Epidermal melanocyte (primary cell): ENCODE measurements around the gene GPR143.
"Not testable (repeated sequence)": the region's sequence is repeated elsewhere in the genome, so short reads cannot be mapped to it uniquely, and the experiment has no call there.

Source experiments
- DNase-seq: peaks from one replicate; pipeline ENCODE4 v3.0.0; 2011; ENCODE audit warnings: low spot score; ENCODE audit not compliant: insufficient read length

The GPR143 gene

DNA sequence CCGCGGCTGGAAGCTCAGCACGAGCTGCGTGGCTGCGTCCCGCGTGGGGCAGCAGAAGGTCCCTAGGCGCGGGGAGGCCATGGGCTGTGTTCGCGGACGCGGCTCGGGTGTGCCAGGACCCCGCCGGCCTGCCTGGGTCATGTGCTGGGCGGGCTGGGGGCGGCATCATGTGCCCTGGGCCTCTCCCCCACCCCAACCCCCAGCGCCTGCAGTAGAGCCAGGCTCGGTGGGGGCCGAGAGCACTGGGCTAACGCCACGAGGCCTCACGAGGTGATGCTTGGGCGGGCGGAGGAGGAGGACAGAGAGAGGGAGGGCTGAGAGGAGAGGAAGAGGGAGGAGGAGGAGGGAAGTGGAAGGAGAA is at the start of gene GPR143:
Gene GPR143 (minus strand): TSS at position 111 of the 361 bp plus-strand sequence. CDS start 30 bp downstream, at position 81.
- peak; percentile 61 for DNase-seq

DNA sequence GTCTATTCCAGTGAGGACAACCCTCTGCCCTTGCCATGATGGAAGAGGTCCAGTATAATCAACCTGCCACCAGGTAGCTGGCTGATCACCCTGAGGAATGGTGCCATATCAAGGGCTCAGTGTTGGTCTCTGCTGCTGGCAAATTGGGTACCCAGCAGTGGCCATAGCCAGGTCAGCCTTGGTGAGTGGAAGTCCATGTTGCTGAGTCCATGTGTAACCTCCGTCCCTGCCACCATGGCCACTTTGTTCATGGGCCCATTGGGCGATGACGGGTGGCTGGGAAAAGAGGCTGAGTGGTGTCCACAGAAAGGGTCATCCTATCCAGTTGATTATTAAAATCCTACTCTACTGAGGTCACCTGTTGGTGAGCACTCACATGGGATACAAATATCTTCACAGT is 45.4 kb upstream of the GPR143 start:
- DNase-seq, result not testable (repeated sequence)

DNA sequence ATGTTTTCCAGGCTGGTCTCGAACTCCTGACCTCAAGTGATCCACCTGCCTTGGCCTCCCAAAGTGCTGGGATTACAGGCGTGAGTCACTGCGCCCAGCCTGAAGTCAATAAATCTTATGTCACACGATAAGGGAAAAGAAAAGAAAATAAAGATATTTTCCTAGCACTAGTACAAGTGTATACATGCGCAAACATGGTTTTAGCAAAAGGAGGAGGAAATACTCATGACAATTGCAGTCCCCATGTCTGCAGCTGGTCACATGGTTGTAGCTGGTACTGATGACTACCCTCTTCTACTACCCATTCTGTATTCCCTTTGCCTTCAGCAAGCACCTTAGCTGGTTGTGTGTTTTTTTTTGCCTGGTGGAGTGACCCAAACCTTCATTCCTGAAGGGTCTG is 44.2 kb upstream of the GPR143 start:
- DNase-seq, result not testable (repeated sequence)

DNA sequence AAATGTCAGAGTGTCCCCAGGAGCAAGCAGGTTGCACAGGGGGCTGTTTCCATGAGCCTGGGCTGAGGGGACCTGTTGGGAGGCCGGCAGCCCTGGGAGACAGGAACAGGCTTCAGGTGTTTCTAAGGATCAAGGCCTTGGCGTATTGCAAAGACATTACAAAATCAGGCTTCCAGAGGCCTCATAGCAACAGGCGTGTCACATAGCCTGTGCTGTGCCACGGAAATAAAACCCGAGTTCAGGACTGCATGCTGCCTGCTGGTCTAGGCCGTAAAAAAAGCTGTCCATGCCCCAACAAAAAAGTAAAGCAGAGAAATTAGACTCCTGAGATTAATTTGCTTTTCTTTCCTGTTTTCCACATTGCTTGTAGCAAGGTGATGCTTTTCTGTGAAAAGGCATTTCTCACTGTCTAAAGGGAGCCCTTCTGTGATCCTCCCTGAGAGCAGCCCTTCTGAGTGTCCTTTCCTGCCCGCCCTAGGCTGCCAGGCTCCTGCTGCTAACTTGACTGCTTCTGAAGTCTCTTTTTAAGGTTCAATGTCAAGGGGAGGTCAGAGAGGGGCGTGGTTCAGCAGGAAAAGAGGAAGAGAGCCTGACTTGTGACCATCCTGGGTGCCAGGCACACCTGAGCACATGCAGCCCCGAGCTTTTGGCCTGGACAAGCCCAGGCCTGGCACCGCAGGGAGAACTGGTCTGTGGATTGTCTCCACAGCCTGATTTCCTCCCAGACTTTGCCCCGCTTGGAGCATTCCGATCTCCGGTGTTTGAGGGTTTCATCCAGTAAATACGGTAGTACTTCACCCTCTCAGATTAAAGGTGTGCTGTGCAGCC is 41.9 kb upstream of the GPR143 start:
- DNase-seq, result no peak

DNA sequence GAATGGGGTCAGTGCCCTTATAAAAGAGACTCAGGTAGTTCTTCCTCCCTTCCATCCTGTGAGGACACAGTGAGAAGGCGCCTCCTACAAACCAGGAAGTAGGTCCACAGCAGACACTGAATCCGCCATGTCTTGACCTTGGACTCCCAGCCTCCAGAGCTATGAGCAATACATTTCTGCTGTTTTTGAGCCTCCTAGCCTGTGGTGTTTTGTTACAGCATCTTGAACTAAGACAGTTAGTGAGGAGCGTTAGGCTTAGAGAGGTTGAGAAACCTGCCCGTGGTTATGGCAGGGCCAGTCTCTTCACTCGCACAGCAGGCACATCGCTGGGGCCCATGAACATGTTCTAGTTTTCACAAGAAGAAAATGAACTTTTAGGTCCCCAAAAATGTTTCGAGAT is 40.3 kb upstream of the GPR143 start:
- DNase-seq, result no peak

DNA sequence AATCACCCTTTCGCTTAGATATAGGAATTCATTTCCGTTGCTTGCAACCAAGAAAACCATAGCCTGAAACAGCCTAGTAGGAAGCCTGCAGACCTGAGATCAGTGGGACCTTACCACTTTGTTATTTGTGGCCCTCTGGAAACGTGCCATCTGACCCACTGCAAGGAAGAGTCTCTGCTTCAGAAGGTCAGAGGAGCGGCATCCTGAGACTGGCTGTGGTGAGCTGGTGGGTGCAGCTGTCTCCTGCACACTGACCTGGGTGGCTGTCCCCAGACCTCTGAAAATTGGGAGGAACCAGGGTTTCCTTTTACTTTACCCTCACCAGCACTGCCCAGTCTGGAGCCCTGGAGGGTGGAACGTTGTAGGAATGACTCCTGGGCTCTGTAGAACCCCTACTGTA is 38.8 kb upstream of the GPR143 start:
- no peak for DNase-seq

DNA sequence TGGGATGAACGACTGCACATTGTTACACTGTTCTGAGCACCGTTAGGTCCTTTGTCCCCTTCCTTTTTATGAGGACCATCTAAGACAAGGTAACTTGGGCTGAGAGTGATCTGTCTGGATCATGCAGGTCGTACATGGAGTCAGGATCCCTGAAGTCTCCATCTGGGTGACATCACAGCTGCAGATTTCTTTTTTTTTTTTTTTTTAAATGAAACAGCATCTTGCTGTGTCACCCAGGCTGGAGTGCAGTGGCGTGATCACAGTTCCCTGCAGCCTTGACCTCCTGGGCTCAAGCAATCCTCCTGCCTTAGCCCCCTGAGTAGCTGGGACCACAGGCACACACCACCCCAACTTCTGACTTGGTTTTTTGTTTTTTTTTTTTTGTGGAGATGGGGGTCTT is 37.1 kb upstream of the GPR143 start:
- no peak for DNase-seq

DNA sequence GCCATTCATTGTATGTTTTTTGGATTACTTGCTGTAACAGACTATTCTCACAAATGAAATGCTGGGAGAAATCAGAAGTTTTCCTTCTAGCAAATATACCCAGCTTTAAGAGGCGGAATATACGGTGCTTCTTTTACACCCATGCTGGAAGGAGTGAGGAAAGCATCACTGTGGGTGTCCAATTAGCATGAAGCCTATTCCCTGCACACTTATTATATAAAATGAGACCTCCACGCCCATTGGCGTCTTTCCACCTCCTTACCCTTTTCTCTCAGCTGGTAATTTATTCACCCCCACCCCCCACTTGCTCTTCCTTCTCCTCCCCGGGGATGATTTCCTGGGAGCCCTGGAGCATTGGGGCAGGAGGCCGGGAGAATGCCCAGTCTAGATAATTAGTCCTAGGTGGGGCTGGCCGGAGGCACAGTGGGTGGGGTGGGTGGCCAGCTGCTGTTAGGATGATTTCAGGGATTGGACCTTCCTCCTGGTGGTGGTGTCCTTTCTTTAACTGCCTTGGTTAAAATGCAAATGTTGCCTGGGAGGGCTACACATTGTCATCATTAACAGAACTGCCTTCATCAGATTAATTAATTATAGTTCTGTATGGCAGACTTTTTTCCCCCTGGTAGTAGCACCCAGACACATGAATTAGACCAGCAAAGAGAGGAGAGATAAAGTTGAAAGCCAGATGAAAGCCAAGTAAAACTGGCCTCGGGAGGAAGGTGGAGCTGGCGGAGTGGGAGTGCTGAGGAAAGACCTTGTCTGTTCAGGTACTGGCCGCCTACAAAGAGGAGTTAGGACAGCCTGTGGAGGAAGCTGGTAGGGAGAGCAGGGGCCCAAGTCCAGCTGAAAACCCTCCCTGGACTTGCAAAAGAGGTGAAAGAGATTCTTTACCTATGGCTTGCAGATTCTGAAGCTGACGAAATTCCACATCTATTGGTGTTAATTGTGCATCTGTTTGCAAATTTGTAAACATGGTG is 32.0 kb upstream of the GPR143 start:
- DNase-seq, result no peak

DNA sequence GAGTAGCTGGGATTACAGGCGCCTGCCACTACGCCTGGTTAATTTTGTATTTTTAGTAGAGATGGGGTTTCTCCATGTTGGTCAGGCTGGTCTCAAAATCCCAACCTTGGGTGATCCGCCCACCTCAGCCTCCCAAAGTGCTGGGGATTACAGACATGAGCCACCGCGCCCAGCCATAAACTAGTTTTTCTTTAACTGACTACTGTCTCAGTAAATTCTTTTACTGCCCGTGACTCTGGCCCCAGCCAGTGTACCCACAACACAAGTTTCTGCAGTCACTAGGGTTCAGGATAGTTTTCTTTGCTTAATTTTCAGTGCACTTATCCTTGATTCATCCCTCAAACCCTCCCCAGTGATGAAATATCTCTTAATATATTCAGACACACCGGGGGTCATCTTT is 28.8 kb upstream of the GPR143 start:
- no peak for DNase-seq

DNA sequence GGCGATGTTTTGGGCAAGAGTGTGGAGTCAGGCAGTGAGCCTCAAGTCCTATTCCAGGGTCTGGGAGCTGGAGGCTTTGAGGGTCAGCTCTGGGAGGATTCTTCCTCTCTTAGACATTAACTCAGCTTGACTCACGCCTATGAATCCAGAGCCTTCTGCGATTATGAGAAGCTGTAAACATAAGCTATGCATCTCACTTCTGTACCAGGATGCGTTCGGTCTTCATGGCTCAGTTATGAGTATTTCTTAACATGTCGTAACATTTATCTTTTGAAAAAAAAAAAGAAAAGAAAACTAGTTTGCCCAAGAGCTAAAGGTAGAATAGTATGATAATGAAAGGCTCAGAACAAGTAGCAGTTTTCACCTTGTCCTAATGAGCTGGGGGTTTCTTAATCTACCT is 25.2 kb upstream of the GPR143 start:
- DNase-seq, result no peak

DNA sequence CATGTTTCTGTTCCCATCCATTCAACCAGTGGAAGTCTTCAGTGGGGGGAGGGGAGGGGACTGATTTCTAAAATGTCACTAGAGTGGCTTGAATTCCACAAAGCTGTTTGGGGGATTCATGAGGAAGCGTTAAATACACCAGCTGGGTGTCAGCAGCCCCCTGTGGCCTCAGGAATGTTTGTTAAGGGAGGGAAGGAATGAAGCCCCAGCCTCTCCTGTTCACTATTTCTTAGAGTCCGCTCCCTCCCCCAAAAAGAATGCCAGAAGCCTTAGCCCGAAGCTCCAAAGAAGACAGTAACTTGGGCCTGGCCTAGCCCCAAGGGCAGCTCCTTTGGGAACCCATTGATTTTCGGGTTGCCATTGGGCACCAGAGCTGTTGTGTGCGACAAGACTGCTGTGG is 23.9 kb upstream of the GPR143 start:
- no peak for DNase-seq

DNA sequence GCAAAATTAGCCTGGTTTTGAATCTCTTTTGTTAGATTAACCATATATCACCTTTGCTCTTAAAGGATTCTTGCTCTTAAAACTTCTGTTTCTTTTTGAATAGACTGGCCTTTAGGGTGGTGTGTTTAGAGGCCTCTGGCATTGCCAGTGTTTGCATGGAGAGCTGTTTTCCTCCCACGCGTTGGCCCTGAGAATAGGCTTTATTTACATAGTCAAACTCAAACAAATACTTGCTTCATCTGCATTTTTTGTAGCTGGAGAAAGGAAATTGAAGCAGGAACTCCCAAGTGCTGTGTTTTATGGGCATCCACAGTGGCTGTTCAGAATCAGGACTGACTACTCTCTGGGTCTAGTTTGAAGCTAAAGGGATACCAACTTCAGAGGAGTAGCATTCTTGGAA is 23.3 kb upstream of the GPR143 start:
- no peak for DNase-seq

DNA sequence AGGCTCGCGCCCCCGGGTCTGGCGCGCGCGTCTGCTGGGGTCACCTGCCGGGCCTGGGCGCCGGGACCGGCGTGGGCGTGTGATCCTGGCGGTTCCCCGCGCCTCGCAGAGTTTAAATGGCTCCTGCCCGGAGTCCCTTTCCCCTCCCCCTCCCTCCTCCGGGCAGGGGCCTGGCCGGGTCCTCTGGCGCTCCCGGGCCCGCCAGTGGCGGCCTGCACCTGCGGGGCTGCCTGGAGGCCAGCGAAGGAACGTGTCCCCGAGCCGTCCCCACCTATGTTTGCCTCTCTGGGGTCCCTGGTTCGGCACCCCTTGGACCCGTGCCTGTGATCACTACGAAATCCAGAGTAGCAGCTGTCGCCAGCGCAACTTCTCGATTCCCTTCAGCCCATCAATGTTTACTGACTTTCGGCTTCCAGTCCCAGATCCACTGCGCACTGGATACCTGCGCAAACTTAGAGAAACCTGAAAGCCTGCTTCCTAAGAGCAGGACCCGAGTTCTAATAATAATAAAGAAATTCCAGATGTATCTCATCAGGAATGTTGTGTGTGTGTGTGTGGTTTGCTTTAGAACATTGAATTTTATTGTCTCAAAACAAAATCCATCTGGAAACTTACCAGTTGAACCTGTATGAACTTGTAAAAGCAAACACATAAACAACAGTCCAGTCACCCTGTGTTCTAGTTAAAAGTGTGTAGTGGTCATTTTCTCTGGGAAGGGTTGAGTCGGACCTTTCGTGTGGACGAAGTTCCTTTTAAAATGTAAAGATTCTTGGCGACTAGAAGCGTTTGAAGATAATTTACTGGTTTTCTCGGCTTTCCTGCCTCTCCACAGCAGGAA is 21.4 kb upstream of the GPR143 start:
- no peak for DNase-seq

DNA sequence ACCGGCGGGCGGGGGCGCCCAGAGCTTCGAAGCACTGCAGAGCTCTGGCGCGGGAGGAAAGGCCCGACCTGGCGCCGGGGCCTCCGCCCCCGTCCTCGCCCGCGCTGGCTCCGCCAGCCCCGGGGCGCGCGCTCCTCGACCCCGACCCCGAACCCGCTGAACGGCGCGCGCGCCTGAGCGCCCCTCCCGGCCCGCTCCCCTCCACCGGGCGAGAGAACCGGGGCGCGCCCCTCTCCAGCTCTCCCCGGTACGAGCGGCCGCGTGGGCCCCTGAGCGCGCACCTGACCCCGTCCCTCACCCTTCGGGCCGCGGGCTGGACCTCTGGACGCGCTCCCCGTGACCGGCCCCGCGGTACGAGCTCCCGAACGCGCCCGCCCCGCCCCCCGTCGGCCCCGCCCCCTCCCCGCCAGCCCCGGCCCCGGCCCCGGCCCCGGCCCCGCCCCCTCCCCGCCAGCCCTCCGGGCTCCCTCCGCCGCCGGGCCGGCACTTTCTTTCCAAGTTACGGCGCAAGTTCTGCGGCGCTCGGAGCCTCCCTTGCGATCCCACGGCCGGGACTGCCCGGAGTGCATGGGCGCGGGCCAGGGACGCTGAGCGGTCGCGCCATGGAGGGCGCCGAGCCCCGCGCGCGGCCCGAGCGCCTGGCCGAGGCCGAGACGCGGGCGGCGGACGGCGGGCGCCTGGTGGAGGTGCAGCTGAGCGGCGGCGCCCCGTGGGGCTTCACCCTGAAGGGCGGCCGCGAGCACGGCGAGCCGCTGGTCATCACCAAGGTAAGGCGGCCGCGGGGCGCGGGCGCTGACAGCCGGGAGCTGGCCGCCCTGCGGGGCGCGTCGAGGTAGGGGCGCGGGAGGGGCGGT is 20.5 kb upstream of the GPR143 start, which contains the start of gene SHROOM2:
Gene SHROOM2 (plus strand): TSS at position 486 of the 854 bp plus-strand sequence. CDS start 117 bp downstream, at position 603.
- no peak for DNase-seq

DNA sequence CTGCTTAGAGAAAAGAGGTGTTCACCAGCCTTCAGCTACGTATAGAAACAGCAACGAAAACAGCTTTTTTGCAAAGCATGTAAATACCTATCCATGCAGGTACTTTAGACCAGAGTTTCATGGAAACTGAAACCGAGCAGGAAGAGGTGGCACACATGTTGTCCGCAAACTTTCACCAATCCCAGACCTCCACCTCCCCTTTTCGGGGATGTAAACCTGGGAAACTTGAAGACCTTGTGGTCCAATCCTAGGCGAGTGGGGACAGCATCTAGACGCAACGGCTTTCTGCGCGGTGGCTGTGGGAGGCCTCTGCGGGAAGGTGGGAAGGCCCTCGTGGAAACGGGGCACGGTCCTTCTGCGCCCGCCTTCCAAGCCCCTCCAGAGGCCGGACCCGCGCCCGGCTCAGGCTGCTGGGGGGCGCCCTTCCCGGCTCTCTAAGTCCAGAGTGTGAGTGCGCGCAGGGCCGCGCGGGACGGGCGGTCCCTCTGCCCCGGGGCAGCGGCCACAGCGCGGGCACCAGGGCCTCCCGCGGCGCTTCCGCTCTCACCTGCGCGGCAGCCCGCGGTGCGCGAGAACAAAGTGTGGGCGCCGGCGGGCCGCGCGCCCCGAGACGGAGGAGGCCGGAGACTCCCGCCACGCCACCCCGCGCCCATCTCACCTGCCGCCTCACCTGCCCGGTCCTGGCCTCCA is 19.8 kb upstream of the GPR143 start:
- no peak for DNase-seq

DNA sequence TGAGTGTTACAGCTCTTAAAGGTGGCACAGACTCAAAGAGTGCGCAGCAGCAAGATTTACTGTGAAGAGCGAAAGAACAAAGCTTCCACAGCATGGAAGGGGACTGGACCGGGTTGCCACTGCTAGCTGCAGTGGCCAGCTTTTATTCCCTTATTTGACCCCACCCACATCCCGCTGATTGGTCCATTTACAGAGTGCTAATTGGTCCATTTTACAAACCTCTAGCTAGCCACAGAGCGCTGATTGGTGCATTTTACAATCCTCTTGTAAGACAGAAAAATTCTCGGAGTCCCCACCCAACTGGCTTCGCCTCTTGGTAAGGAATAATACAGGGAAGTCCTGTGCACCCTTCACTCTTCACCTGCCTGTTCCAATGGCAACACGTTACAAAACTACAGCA is 18.7 kb upstream of the GPR143 start:
- no peak for DNase-seq

DNA sequence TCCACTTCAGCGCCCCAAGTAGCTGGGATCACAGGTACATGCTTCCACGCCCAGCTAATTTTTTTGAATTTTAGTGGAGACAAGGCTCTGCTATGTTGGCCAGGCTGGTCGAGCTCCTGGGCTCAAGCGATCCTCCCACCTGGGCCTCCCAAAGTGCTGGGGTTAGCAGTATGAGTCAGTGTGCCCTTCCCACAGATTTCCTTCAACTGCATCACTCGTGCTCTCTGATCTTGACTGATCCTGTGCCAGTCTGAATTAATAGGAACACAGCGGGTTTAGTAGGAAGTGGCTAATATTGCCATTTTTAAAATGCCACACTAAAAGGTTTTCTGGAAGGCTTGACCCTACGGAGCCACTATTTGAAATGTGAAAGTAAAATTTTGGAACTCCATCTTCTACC is 16.3 kb upstream of the GPR143 start:
- DNase-seq, result no peak

DNA sequence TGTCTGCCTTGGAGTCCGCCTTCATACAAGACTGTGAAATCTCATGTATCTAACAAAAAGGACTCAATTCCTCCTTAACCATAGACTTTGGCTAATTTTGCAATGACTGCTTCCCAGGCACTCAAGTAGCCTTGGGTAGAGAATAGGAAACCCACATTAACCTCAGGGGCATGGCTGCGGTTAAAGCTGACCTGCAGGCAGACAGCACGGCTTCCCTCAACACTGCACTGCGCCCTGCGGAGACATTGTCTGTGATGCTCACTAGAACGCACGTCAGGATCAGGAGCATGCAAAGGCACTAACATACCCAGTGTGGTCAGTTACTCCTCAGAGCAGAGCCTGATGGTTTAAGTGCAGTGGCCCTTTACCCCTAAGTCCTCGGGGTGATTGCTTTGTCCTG is 10.3 kb upstream of the GPR143 start:
- no peak for DNase-seq

DNA sequence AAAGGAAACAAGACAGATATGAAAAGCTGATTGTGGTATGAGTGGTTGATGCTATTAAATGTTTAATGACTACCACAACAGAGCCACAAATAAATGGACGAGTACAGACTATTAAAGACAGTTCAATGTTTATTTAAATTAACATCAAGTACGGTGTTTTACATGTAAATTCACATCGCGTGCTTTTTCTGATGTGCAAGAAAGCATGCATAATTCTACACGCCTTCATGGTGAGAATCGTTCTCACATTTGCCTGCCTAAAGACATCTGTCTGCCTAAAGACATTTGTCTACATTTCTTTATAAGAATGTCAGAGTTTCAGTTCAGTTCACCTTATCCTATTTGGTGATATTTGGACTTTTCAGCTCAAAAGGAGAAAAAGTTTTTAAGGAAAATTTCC is 7.3 kb upstream of the GPR143 start:
- no peak for DNase-seq

DNA sequence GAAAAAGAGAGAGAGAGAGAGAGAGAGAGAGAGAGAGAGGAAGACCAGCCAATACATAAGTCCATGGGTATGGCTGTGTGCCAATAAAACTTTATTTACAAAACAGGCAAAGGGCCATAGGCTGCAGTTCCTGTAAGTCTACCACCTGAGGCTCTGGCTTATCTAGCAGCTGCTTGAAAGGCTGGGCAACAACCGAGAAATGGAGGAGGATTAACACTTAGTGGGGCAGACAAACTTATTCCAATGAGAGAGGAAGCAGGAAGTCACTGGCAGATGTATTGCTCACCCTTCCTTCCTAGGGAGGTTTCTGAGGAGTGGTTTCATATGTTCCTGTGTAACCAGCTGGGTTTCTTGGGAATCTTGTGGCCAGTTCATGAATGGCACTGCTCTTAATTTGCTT is 4.7 kb upstream of the GPR143 start:
- DNase-seq, result no peak
